PFSK-1 (cell line): ENCODE measurements around the gene SLC38A3.

Source experiments
- FOXP2 ChIP-seq: optimal IDR thresholded peaks from 2 replicates; pipeline ENCODE3; 2011; ENCODE audit warnings: borderline replicate concordance, control low read depth, inconsistent platforms; ENCODE audit not compliant: insufficient read depth; ENCODE audit errors: extremely low read length, extremely low read depth
- POLR2AphosphoS5 ChIP-seq: IDR thresholded peaks from 2 replicates; pipeline ENCODE4 v1.6.1; 2012; ENCODE audit warnings: low read depth, mild to moderate bottlenecking, control low read depth, low read length, moderate library complexity
- SIN3A ChIP-seq: IDR thresholded peaks from 2 replicates; pipeline ENCODE4 v1.6.1; 2012; ENCODE audit warnings: mild to moderate bottlenecking, low read length, moderate library complexity, borderline replicate concordance; ENCODE audit not compliant: insufficient read depth
- TAF1 ChIP-seq: IDR thresholded peaks from 2 replicates; pipeline ENCODE4 v1.6.1; 2012; ENCODE audit warnings: low read length, control low read depth, borderline replicate concordance; ENCODE audit not compliant: insufficient read depth
- TF ChIP-seq, protein P1 (sequence below), 2 experiments: IDR thresholded peaks; 2 replicates each; pipeline versions ENCODE4 v1.6.1 to v1.8.0; 2011 to 2012; ENCODE audit warnings: low read depth in 2 of 2, low read length in 2 of 2, control low read depth in 1 of 2, inconsistent platforms in 1 of 2, mild to moderate bottlenecking in 1 of 2, moderate library complexity in 1 of 2; ENCODE audit not compliant: insufficient read depth in 1 of 2

DNA sequence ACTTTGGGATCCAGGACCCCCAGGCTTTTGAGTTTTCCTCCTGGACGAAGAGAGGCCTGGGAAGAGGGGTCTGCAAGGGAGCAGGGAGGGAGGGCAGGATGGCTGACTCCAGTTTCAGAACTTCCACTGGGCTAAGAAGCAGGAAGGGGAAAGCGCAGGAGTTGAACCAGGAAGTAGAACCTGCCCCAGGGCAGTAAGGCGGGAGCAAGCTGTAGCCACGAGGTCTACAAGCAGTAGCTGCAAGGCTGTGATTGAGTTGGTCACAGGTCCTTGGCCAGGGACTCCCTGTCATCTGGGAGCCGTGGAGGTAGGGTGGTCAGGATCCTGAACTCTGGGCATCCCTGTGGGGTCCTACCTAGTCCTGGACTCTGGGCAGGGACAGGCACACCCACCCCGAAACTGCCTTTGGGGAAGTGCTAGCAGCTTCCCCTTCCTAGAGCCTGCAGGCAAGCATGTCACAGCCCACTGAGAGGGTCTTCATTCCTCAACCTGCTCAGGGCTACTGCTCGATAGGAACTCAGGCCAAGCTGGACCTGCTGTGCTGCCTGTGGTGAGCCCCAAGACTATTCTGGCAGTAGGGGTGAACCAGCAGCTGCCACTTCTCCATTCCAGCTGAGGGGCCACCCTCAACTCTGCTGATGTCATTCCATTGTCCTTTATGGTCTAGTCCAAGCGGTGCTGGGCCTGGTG lies 25.2 kb downstream of the SLC38A3 start:
- TF ChIP-seq SIN3A, result no peak
- TF ChIP-seq POLR2AphosphoS5, result no peak
- TF ChIP-seq, protein P1, sequence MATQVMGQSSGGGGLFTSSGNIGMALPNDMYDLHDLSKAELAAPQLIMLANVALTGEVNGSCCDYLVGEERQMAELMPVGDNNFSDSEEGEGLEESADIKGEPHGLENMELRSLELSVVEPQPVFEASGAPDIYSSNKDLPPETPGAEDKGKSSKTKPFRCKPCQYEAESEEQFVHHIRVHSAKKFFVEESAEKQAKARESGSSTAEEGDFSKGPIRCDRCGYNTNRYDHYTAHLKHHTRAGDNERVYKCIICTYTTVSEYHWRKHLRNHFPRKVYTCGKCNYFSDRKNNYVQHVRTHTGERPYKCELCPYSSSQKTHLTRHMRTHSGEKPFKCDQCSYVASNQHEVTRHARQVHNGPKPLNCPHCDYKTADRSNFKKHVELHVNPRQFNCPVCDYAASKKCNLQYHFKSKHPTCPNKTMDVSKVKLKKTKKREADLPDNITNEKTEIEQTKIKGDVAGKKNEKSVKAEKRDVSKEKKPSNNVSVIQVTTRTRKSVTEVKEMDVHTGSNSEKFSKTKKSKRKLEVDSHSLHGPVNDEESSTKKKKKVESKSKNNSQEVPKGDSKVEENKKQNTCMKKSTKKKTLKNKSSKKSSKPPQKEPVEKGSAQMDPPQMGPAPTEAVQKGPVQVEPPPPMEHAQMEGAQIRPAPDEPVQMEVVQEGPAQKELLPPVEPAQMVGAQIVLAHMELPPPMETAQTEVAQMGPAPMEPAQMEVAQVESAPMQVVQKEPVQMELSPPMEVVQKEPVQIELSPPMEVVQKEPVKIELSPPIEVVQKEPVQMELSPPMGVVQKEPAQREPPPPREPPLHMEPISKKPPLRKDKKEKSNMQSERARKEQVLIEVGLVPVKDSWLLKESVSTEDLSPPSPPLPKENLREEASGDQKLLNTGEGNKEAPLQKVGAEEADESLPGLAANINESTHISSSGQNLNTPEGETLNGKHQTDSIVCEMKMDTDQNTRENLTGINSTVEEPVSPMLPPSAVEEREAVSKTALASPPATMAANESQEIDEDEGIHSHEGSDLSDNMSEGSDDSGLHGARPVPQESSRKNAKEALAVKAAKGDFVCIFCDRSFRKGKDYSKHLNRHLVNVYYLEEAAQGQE (IDR thresholded peaks at IDR 0.05; ENCODE audit: insufficient read depth in 1 of 2, low read depth in 2 of 2, low read length in 2 of 2), result no peak
- TF ChIP-seq TAF1, result no peak
- TF ChIP-seq FOXP2, result no peak
